Stimulated activated CD4-positive, alpha-beta T cell treated with anti-CD3 and anti-CD28 coated beads, Interleukin-2, amount 100 ng/mL, for 48 hours (primary cell): ENCODE results near the gene ACTA2.

Source experiments
- DNase-seq, 2 donors: peaks; one replicate each; pipeline ENCODE4 v3.0.0-alpha.2; 2020

ACTA2 gene

GRCh38 chr10:88980800-88981199 is 28.2 kb upstream of the ACTA2 start:
- DNase-seq = no peak

- no peak for DNase-seq
These were observed 27.7 kb upstream of the ACTA2 start for GRCh38 chr10:88980247-88980646.

- DNase-seq = no peak
These were observed 27.0 kb upstream of the ACTA2 start for GRCh38 chr10:88979603-88980002.

- DNase-seq = no peak
These were observed 26.6 kb upstream of the ACTA2 start for GRCh38 chr10:88979153-88979562.

GRCh38 chr10:88978463-88978862 is 25.9 kb upstream of the ACTA2 start:
- no peak for DNase-seq

- no peak for DNase-seq
These were observed 22.8 kb upstream of the ACTA2 start for GRCh38 chr10:88975377-88975720.

- DNase-seq = no peak
These were observed 22.1 kb upstream of the ACTA2 start for GRCh38 chr10:88974446-88975376.

- no peak for DNase-seq
These were observed 21.4 kb upstream of the ACTA2 start for GRCh38 chr10:88974012-88974411.

GRCh38 chr10:88971221-88972061 is 18.9 kb upstream of the ACTA2 start:
- DNase-seq = no peak

GRCh38 chr10:88968391-88968790 is 15.8 kb upstream of the ACTA2 start:
- no peak for DNase-seq

- DNase-seq = no peak
These were observed 14.2 kb upstream of the ACTA2 start for GRCh38 chr10:88966797-88967196.

GRCh38 chr10:88964869-88965415 is 12.4 kb upstream of the ACTA2 start:
- no peak for DNase-seq

- no peak for DNase-seq
These were observed 11.8 kb upstream of the ACTA2 start for GRCh38 chr10:88964360-88964759.

- no peak for DNase-seq
These were observed 10.7 kb upstream of the ACTA2 start for GRCh38 chr10:88963318-88963717.

- no peak for DNase-seq
These were observed 9.8 kb upstream of the ACTA2 start for GRCh38 chr10:88962336-88962735.

- DNase-seq = no peak
These were observed 8.7 kb upstream of the ACTA2 start for GRCh38 chr10:88961266-88961665.

GRCh38 chr10:88960802-88961201 is 8.2 kb upstream of the ACTA2 start:
- no peak for DNase-seq

GRCh38 chr10:88958721-88959120 is 6.1 kb upstream of the ACTA2 start:
- DNase-seq = no peak

- no peak for DNase-seq
These were observed 4.8 kb upstream of the ACTA2 start for GRCh38 chr10:88957381-88957780.

- no peak for DNase-seq
These were observed 2.0 kb upstream of the ACTA2 start for GRCh38 chr10:88954458-88955083.

GRCh38 chr10:88953662-88954061 is 1.1 kb upstream of the ACTA2 start:
- no peak for DNase-seq

- DNase-seq = no peak
These were observed 2.4 kb downstream of the ACTA2 start for GRCh38 chr10:88949912-88950837.
